Regular cardiac myocyte (primary cell): ENCODE data around the gene ALDH1A3. TPM values are rescaled to one million over a fixed set of nuclear protein-coding genes. Genes with fewer than 3 reads are reported as not detected.

Experiments
- total RNA-seq: library from RNA; depleted of rRNA; stranded (reverse); fragments of >200 nt; gene quantifications from 2 replicates; pipeline ENCODE4 v1.2.3, GENCODE V29; 2014

ALDH1A3 gene
- 168 and 287 TPM in 2 replicates for total RNA-seq

DNA sequence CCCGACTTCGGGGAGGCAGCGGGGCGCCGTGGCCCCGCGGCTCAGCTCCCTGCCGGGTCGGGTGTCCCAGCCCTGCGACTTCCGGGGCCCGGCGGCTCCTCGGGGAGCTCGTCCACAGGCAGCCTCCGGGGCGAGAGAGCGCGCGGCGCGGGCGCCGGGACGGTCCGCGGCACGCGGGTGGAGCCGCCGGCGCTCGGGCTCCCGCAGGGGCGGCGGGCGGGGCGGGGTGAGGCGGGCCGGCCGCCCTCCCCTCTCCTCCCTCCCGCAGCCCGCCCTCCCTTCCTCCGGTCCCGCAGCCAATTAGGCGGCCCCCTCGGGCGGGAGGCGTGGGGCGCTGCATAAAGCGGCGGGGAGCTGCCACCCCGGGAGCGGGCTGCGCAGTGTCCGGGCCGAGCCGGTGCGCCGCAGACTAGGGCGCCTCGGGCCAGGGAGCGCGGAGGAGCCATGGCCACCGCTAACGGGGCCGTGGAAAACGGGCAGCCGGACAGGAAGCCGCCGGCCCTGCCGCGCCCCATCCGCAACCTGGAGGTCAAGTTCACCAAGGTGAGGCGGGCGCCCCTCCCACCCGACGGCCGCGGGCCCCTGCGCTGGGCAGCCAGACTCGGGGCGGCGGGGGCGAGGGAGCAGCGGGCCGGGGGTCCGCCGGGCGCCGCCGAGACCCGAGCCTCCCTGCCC is at the start of gene ALDH1A3:
Gene ALDH1A3, plus strand, starts transcription at position 368 of the 675 bp plus-strand sequence. Its CDS starts 77 bp downstream, at position 445.

GRCh38 chr15:100918690-100919480 is 39.3 kb downstream of the ALDH1A3 start, which contains the start of gene LRRK1:
LRRK1 (plus strand) TSS chr15:100919357; CDS start chr15:100924633, 5,276 bp downstream.

Other genes starting within 250 kb of the ALDH1A3 start
- 4.0 and 5.6 TPM in 2 replicates for gene LRRK1, start 39.5 kb downstream of the ALDH1A3 start, total RNA-seq